GM21723 (cell line): ENCODE measurements around the gene RASA3.
A peak's percentile ranks its signal among the peaks of the same experiment; 100 is the strongest.
"Not testable (repeated sequence)": the region's sequence is repeated elsewhere in the genome, so short reads cannot be mapped to it uniquely, and the experiment has no call there.

Experiments
- ATAC-seq: cut with Tn5 transposase; IDR thresholded peaks from one replicate; pipeline ENCODE4 v1.9.1; 2021; ENCODE audit warnings: mild to moderate bottlenecking, moderate library complexity; ENCODE audit not compliant: unreplicated experiment

Gene RASA3

GRCh38 chr13:114142640-114143490 is 10.4 kb upstream of the RASA3 start:
- no peak for ATAC-seq

DNA sequence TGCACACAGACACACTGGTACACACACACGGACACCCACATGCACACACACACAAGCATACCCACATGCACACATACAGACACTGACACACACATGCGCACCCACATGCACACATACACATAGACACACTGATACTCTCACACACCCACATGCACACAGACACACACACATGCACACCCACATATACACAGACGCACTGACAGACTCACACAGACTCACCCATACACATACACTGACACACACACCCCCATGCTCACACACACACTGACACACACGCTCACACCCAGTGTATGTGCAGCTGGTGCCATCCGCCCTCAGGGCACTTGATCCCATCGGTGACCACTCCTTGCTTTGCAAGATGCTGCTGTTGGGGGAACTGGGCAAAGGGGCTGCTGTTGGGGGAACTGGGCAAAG is 9.7 kb upstream of the RASA3 start:
- ATAC-seq, result no peak

DNA sequence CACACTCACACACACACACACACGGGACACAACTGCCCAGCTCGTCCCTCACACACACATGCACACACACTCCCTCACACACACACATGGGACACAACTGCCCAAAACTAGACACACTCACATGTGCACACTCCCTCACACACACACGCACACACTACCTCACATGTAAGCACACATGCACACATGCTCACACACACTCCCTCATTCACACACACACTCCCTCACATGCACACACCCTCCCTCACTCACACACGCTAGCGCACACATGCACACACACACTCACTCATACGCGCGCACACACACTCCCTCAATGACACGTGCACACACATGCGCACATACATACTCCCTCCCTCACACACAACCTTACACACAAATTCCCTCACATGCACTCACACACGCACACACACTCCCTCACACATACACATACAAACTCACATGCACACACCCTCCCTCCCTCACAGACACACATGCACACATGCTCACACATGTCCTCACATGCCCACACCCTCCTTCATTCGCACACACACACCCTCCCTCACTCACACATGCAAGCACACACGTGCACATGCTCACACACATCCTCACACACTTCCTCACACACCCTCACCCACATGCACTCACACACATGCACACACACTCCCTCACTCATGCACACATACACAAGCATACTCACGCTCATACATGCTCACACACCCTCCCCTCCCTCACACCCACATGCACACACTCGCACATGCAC is 9.0 kb upstream of the RASA3 start:
- no peak for ATAC-seq

DNA sequence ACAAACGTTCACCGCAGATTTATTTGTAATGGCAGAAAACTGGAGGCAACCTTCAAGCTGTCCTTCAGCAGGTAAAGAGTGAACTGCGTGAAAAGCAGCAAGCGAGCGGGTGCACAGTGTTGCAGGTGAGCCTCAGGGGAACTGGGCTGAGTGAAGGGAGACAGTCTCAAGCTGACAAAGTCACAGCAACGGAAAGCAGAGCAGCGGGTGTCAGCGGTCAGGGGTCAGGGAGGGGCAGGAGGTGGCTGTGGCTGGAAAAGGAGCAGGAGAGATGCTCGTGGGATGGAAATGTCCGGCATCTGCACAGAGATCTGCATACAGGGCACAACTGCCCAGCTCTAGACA is 8.5 kb upstream of the RASA3 start:
- ATAC-seq, result no peak

DNA sequence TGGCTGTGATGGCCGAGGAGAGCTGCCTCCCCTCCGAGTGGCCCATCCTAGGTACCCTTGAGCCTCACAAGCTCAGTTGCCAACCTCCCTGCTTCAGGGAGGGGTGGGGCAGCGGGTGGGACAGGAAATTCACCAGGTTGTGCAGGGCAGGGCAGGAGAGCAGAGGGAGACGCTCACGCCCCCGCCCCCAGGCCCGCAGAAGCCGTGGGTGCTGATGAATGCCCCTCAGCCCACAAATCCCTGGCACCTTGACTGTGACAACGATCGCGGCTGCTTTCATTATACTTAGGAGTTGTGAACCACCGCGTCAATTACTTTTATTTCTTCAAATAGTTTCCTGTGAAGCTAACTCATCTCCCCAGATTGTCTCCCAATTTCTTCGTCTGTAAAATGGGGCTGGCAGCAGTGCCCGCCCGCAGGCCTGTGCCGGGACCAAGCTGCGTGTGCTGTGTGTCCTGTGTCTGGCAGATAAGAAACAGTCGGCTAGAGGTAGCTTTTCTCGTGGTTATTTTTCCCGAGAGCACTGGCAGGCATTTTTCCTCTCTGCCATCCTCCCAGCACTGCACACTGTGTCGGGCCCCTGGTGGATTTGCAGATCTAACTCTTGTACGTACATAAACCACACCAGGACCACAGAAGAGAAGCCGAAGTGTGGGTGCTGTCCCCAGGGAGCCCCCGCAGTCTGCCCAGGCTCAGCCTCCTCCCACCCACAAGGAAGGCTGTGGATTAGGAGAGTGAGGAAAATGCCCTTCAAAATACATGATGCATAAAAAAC is 7.9 kb upstream of the RASA3 start:
- ATAC-seq, result no peak

GRCh38 chr13:114136576-114136975 is 4.2 kb upstream of the RASA3 start:
- no peak for ATAC-seq

DNA sequence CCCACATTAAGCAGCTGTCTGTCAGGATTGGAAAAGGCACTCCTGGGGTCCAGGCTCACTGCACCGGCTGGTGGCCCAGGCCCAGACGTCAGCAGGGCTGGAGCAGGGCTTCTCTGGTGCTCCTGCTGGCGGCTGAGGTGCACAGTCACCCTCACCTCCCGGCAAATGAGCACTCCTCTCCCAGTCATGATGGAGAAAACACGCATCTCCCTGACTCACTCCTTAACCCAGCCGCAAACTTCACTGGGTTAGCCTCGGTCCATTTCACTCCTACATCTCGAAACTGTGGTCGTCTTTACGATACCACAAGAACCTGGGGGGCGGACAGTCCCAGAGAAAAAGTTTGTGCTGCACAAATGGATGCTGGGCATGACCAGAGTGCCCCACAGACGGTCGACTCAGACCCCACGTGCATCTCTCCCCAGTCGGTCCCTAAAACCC is 3.3 kb upstream of the RASA3 start:
- ATAC-seq, result no peak

DNA sequence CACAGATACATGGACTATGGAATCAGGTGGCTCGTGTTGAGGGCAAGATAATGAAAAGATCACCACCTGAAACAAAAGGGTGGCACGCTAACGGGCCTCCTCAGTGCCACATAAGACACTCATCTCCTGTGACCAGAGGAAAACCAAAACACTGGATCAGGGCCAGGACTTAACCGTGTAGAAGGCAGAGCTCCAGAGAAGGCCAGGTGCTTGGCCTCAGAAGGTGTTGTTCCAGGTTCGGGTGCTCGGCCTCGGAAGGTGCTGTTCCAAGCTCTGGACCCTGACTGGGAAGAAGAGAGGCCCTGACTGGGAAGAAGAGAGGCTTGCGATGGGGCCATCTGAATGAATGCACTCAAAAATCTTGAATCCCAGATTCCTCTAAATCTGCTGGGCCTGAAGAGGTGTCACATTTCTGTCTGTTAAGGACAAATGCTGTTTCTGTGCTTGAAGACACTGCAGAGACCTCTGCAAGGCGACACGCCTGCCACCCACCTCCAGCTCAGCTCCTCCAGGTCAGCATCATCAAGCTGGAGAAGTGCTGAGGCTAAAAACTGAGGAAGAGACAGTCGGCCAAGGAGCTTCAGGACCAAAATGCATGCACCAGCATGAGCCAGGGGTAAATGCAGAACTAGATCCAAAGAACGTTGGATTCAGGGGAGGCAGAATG is 2.7 kb upstream of the RASA3 start:
- no peak for ATAC-seq

- no peak for ATAC-seq
Observed at GRCh38 chr13:114134111-114134943, 1.9 kb upstream of the RASA3 start.

DNA sequence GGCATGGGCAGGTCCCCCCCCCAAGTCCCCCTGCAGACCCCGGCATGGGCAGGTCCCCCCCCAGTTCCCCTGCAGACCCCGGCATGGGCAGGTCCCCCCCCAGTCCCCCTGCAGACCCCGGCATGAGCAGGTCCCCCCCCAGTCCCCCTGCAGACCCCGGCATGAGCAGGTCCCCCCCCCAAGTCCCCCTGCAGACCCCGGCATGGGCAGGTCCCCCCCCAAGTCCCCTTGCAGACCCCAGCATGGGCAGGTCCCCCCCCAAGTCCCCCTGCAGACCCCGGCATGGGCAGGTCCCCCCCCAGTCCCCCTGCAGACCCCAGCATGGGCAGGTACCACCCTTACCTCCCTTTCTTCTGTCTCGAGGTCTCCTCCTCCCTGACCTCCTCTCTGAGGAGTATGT is 1.1 kb upstream of the RASA3 start:
- not testable (repeated sequence) for ATAC-seq

DNA sequence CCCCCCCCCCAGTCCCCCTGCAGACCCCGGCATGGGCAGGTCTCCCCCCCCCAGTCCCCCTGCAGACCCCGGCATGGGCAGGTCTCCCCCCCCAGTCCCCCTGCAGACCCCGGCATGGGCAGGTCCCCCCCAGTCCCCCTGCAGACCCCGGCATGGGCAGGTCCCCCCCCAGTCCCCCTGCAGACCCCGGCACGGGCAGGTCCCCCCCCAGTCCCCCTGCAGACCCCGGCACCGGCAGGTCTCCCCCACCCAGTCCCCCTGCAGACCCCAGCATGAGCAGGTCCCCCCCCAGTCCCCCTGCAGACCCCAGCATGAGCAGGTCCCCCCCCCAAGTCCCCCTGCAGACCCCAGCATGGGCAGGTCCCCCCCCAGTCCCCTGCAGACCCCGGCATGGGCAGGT is 703 bp upstream of the RASA3 start:
- ATAC-seq, result not testable (repeated sequence)

GRCh38 chr13:114131583-114132418 is 622 bp downstream of the RASA3 start:
- peak; percentile 9 for ATAC-seq

- ATAC-seq, result no peak
Observed at GRCh38 chr13:114130837-114131582, 1.4 kb downstream of the RASA3 start.

DNA sequence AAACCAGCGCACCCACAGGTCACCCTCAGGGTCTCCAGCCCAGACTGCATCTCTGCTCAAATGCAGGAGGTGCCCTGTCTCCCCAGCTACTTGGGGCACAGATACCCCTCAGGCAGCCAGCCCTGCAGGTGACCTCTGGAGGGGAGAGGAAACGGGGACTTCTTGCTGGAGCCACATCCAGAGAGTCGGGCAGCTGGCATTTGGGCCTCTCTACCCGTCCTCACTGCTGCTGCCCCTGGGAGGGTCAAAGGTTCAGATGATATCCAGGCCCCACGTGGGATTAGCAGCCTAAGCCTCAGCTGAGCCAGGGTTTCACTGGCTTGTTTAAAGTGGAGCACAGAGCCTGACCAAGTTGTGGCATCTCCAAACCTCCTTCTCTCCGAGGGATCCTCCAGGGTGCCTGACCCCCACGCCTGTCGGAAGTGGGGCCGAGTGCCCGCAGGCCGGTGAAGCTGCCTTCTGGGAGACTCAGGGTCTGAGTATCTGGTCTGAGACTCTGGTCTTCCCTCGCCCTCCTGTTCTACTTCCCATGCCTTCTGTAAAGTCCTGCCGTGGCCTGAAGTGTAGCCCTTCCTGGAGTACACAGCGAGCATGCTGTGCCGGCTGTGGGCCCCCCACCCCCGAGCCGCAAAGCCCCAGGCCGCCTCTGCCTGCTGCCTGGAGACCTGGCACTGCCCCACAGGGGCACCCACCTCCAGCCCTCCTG is 2.1 kb downstream of the RASA3 start:
- no peak for ATAC-seq

- no peak for ATAC-seq
Observed at GRCh38 chr13:114129649-114130062, 2.8 kb downstream of the RASA3 start.

- ATAC-seq, result peak; percentile 54
Observed at GRCh38 chr13:114128624-114129522, 3.5 kb downstream of the RASA3 start.

DNA sequence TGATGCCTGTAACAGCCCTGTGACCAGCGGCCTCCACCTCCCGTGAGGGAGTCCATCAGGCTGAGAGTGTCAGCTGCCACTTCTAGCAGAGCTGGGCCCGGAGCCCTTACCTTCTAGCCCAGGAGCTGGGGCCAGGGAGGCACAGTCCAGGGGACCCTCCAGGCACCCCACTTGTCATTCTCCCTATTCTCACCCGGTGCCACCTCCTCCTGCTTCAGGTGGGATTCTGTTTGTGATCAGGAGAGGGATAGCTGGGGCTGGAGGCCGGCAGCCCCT is 4.1 kb downstream of the RASA3 start:
- ATAC-seq, result no peak
